ENCODE measurements around the gene RET. TPM values are rescaled to one million over a fixed set of nuclear protein-coding genes. Genes with fewer than 3 reads are reported as not detected.

The RET gene
- total RNA-seq, 1 experiment from 2014 or later: 21.4 TPM

- TF ChIP-seq RELA (CRISPR knock-in tag; IDR thresholded peaks at IDR 0.05; ENCODE audit: borderline replicate concordance) (0 out of 2 replicates have a peak, but pooled peaks have one; percentile 60), E2F1 (CRISPR knock-in tag; IDR thresholded peaks at IDR 0.05) (no peak), SMAD4 (CRISPR knock-in tag; IDR thresholded peaks at IDR 0.05) (peak; percentile 63)
Observed at GRCh38 chr10:43105102-43105955, 28.5 kb downstream of the RET start (continued).

GRCh38 chr10:43105956-43106229 lies 29.0 kb downstream of the RET start:
- no peak overlapping the region for H3K4me3 Mint-ChIP-seq
- CTCF ChIA-PET: interaction anchor here (1.1 to 1.8 kb wide), 2 partner anchors 30 to 352 kb away, joined by 3 to 12 read pairs; no protein-coding TSS in a partner anchor
- TF ChIP-seq FOXJ3 (CRISPR knock-in tag; IDR thresholded peaks at IDR 0.05; ENCODE audit: borderline replicate concordance) (no peak), ETV6 (CRISPR knock-in tag; IDR thresholded peaks at IDR 0.05) (no peak), CREM (CRISPR knock-in tag; IDR thresholded peaks at IDR 0.05) (no peak), AR (CRISPR knock-in tag; IDR thresholded peaks at IDR 0.05) (no peak)

GRCh38 chr10:43106256-43107091 lies 29.6 kb downstream of the RET start:
- no peak for DNase-seq (ENCODE audit: low spot score)
- ChIA-PET CTCF (interaction anchor here (1.0 to 1.8 kb wide), 3 partner anchors 16 to 353 kb away, joined by 3 to 12 read pairs (median 3); no protein-coding TSS in a partner anchor), POLR2A (no interaction called here)
- no peaks in the 10 kb centered on the region for H3K4me1 Mint-ChIP-seq
- no peaks in the 10 kb centered on the region for H3K36me3 Mint-ChIP-seq
- TF ChIP-seq MLX (CRISPR knock-in tag; IDR thresholded peaks at IDR 0.05) (no peak), MYBL2 (CRISPR knock-in tag; IDR thresholded peaks at IDR 0.05) (no peak), SMAD3 (CRISPR knock-in tag; IDR thresholded peaks at IDR 0.05; ENCODE audit: borderline replicate concordance) (no peak), ZNF219 (CRISPR knock-in tag; IDR thresholded peaks at IDR 0.05; ENCODE audit: borderline replicate concordance) (no peak), E2F4 (CRISPR knock-in tag; IDR thresholded peaks at IDR 0.05; ENCODE audit: borderline replicate concordance, low read depth) (no peak), NR2C2 (CRISPR knock-in tag; IDR thresholded peaks at IDR 0.05) (no peak), SMAD4 (CRISPR knock-in tag; IDR thresholded peaks at IDR 0.05) (no peak), ZNF425 (CRISPR knock-in tag; conservative IDR thresholded peaks at IDR 0.05) (no peak)
- no peak overlapping the region for H3K27ac Mint-ChIP-seq
- ATAC-seq: no peak
- H3K9me3 Mint-ChIP-seq: no peaks in the 10 kb centered on the region
- H3K27me3 Mint-ChIP-seq (ENCODE audit: low read depth): peaks cover 22% of the 10 kb centered on the region
- no peak overlapping the region for H3K4me3 Mint-ChIP-seq

More at GRCh38 chr10:43105956-43106229, 29.0 kb downstream of the RET start:
- Mint-ChIP-seq H3K4me1 (no peaks in the 10 kb centered on the region), H3K9me3 (no peaks in the 10 kb centered on the region), H3K27ac (no peak overlapping the region), H3K27me3 (ENCODE audit: low read depth) (peaks cover 22% of the 10 kb centered on the region), H3K36me3 (no peaks in the 10 kb centered on the region)
- no peak for DNase-seq (ENCODE audit: low spot score)
- no peak for ATAC-seq
- POLR2A ChIA-PET: no interaction called here
